Testis (tissue), 3 donors: Measurements from ENCODE around the gene GID8. TPM values are rescaled to one million over a fixed set of nuclear protein-coding genes. Genes with fewer than 3 reads are reported as not detected.

Source experiments
- DNase-seq: peaks from one replicate; pipeline ENCODE4 v3.0.0-alpha.2; 2019
- H3K27ac ChIP-seq, 2 donors: fragments of 200-600 bp; sonication (generic); one replicate each; pipeline ENCODE4 v1.5.1; 2019
- H3K27me3 ChIP-seq: fragments of 200-600 bp; sonication (generic); one replicate; pipeline ENCODE4 v1.5.1; 2019
- H3K36me3 ChIP-seq: fragments of 200-600 bp; sonication (generic); one replicate; pipeline ENCODE4 v1.5.1; 2017; ENCODE audit warnings: low read depth; ENCODE audit errors: missing control alignments
- H3K4me1 ChIP-seq: fragments of 200-600 bp; sonication (generic); one replicate; pipeline ENCODE4 v1.5.1; 2019
- H3K4me3 ChIP-seq, 2 donors: fragments of 200-600 bp; sonication (generic); one replicate each; pipeline ENCODE4 v1.5.1; 2017 to 2019
- H3K9me3 ChIP-seq: fragments of 200-600 bp; sonication (generic); one replicate; pipeline ENCODE4 v1.5.1; 2017
- POLR2A ChIP-seq: fragments of 450-650 bp; IDR thresholded peaks from one replicate; pipeline ENCODE4 v1.6.1; 2017; ENCODE audit warnings: antibody characterized with exemption, mild to moderate bottlenecking, moderate library complexity
- WGBS, 2 donors: methylation state at CpG; one replicate each; pipeline ENCODE4 v1.1.5; 2018; 5-methylcytosine and 5-hydroxymethylcytosine counted together
- intact Hi-C: fragments of 100-400 bp; cut with DNase I; formaldehyde crosslinking; loops from one replicate; pipeline ENCODE4 v1.15.1; 2023; ENCODE audit warnings: low total_unique reads
- polyA plus RNA-seq: library from polyadenylated mRNA; stranded (reverse); fragments of 350-450 nt; fragmentation: Illumina TruSeq; extraction: RNeasy Lipid Tissue Mini Kit (QIAGEN cat#74804); gene quantifications from one replicate; pipeline ENCODE4 v1.2.3, GENCODE V29; 2014; ENCODE audit warnings: low read depth, low replicate concordance; ENCODE audit not compliant: insufficient read depth
- total RNA-seq, 2 donors: library from RNA; depleted of rRNA; stranded (reverse); fragments of >200 nt; gene quantifications; one replicate each; pipeline ENCODE4 v1.2.3, GENCODE V29; 2016
- TF ChIP-seq, protein P1 (sequence below), 3 experiments: fragments of 450-650 bp in 2 of 3; fragments of 200-600 bp in 1 of 3; sonication (generic) in 1 of 3; IDR thresholded peaks; one replicate each; pipeline ENCODE4 v1.5.1; 2016 to 2019; ENCODE audit warnings: antibody characterized with exemption in 3 of 3, mild to moderate bottlenecking in 2 of 3, moderate library complexity in 1 of 3

The GID8 gene
- total and polyA plus RNA-seq, 3 donors from 2014 or later: 27.3 to 42.6 (median 41.9) TPM

DNA sequence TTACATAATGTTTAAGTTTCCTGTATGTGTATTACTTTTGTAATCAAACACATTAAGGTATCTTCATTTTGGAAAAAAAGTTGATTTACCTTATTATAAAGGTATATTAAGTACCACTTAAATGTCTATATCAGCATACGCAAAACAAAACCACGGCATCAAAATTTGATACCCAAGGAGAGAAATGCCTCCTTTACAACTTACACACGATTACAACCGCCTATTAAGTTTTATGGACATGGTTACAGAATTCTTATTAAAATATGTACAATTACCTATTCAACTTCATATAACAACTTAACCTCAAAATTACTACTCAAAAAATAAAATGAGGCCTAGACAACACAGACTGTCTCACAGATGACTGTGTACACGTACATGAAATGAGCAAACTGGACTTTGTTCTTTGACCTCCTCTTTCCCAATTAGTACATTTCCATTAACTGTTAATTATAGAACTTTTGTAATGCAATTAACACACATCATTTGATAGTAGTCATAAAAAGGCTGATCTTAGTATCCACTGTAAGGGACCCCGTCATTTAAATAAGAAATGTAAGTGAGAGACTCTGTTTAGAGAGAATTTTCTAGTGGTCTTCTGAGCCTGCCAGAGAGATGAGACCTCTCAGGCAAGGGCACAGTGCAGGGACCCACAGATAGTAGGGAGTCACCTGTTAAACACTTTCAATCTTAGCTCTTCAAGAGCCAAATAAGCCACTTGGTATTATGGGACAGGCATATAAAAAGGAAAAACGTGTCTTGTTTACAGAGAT, 14.1 kb upstream of the GID8 start:
- 42 to 45% methylated on average over 7 of the region's 7 CpGs for WGBS, 2 donors
- intact Hi-C loops: no loop called here
- TF ChIP-seq, protein P1, sequence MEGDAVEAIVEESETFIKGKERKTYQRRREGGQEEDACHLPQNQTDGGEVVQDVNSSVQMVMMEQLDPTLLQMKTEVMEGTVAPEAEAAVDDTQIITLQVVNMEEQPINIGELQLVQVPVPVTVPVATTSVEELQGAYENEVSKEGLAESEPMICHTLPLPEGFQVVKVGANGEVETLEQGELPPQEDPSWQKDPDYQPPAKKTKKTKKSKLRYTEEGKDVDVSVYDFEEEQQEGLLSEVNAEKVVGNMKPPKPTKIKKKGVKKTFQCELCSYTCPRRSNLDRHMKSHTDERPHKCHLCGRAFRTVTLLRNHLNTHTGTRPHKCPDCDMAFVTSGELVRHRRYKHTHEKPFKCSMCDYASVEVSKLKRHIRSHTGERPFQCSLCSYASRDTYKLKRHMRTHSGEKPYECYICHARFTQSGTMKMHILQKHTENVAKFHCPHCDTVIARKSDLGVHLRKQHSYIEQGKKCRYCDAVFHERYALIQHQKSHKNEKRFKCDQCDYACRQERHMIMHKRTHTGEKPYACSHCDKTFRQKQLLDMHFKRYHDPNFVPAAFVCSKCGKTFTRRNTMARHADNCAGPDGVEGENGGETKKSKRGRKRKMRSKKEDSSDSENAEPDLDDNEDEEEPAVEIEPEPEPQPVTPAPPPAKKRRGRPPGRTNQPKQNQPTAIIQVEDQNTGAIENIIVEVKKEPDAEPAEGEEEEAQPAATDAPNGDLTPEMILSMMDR (IDR thresholded peaks at IDR 0.05): no peak
- TF ChIP-seq POLR2A: no peak
- Histone ChIP-seq H3K4me1 (peaks cover 63% of the 10 kb centered on the region), H3K36me3 (no peaks in the 10 kb centered on the region), H3K27me3 (no peaks in the 10 kb centered on the region), H3K27ac (peak overlapping the region; percentile 9 to 99), H3K4me3 (no peak overlapping the region), H3K9me3 (no peaks in the 10 kb centered on the region)
- no peak for DNase-seq

DNA sequence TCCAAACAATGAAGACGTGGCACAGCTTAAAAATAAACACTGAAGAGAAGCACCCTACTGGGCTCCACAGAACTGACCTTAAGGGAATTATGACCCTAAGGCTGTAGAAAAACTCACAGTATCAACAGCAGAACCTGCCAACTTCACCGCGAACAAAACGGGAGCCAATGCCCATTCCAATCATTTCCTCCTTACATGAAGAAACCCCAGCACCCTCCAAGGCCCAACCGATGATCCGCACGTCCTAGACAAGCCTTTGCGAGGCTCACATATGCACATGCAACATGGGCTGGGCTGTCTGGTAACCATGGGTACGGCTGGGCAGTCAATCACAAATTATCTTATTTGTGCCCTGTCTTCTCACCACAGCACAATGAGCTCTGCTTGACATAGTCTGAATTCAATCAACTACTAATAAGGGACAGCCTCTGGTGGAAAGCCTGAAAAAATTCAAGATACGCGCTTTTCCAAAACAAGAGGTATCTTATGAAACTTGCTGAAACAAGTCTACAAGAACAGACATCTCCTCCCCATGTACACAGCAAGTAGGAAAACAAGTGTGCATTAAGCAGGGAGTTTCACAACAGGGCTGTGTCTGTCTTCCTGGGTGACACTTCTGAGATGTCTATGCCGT, 13.4 kb upstream of the GID8 start:
- H3K36me3 ChIP-seq: no peaks in the 10 kb centered on the region
- no peak for TF ChIP-seq POLR2A
- TF ChIP-seq, protein P1 (IDR thresholded peaks at IDR 0.05): no peak
- peak overlapping the region in 1 of 2 donors; percentile 99 for H3K4me3 ChIP-seq
- peaks cover 66% of the 10 kb centered on the region for H3K4me1 ChIP-seq
- intact Hi-C loops: no loop called here
- peak; percentile 42 for DNase-seq
- WGBS, 2 donors: 15 to 28% methylated on average over 12 of the region's 12 CpGs
- H3K27ac ChIP-seq: peak overlapping the region in 1 of 2 donors; percentile 99
- H3K27me3 ChIP-seq: no peaks in the 10 kb centered on the region
- H3K9me3 ChIP-seq: no peaks in the 10 kb centered on the region

DNA sequence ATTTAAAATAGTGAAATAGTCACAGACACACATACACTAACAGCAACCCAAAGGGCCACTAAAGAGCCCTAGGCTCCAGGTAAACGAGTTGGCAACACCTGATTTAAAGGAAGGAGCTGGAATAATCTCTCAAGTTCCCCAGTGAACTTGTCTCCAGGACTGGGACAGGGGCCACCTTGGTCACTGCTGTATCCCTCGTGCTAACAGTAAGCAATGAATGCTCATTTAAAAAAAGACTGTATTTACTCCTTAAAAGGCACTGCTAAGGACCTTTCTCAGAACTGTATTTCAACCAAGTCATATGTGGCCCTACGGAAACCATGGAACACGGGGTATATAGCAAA, 12.9 kb upstream of the GID8 start:
- intact Hi-C loops: no loop called here

DNA sequence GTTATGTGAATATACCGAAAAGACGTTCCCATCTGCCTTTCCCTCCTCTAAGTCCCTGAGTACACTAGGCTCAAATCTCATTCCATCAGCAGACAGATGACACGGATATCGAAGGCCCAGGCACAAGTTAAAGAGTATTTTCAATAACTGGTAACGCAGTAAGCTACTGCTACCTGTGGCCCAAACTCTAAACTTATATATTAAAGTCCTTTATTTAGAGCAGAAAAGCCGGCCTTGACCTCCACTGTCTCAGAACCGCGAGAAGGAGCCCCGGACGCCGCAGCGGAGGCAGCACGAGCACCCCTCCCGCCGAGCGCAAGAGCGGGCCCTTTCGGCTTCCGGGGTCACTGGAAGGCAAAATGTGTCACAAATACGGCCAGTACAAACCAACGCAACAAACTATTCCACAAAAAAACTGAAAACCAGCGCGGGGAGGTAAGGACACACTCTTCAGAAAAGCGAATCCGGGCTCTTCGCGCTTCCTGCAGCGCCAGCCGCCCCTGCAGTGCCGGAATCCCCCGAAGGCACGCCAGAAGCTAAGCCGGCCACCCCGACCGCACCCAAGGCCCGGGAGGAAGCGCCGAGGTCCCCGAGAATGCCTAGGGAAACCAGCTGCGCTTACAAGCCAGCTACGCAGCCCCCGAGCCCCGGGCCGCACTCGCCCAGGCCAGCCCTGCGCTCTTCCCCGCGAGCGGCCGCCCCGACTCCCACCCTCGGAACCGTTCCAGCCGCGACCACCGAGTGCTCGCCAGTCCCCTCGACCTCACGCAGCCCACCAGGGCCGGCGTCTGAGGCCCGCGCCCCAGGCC, 12.3 kb upstream of the GID8 start:
- no peaks in the 10 kb centered on the region for H3K36me3 ChIP-seq
- peak overlapping the region; percentile 99 to 100 for H3K4me3 ChIP-seq
- TF ChIP-seq, protein P1 (IDR thresholded peaks at IDR 0.05): no peak
- no peak for TF ChIP-seq POLR2A
- no peaks in the 10 kb centered on the region for H3K27me3 ChIP-seq
- H3K4me1 ChIP-seq: peaks cover 61% of the 10 kb centered on the region
- WGBS, 2 donors: 0% methylated on average over 21 to 63 of the region's 63 CpGs
- peak overlapping the region; percentile 98 to 99 for H3K27ac ChIP-seq
- intact Hi-C loops: no loop called here
- DNase-seq: peak; percentile 49
- H3K9me3 ChIP-seq: no peaks in the 10 kb centered on the region

More for the DNA sequence above, 12.9 kb upstream of the GID8 start:
- Histone ChIP-seq H3K27ac (peak overlapping the region; percentile 98 to 99), H3K4me1 (peaks cover 64% of the 10 kb centered on the region), H3K9me3 (no peaks in the 10 kb centered on the region), H3K27me3 (no peaks in the 10 kb centered on the region), H3K4me3 (peak overlapping the region; percentile 99 to 100), H3K36me3 (no peaks in the 10 kb centered on the region)
- TF ChIP-seq POLR2A: no peak
- TF ChIP-seq, protein P1 (IDR thresholded peaks at IDR 0.05): no peak
- 2 to 6% methylated on average over 4 of the region's 4 CpGs for WGBS, 2 donors
- DNase-seq: no peak
